ENCODE results near the gene SEC62. TPM values are rescaled to one million over a fixed set of nuclear protein-coding genes. Genes with fewer than 3 reads are reported as not detected.

Gene SEC62
- total RNA-seq, 1 experiment from 2014 or later = 51.2 TPM

DNA sequence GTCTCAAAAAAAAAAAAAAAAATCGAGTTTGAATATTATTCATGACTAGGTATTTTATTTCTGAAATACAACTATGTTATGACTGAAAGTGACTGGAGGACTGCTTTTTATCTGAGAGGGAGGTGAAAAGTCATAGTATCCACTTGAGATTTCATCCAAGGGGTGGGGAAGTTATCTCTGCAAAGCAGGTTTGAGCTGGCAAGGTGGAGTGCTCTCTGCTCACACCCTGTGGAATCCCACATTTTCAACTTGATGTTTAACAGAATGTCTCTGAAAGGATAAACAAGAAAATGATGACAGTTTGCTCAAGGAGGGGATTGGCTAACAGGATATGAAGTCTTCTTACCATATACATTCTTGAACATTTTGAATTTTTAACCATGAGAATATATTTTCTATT, 27.3 kb upstream of the SEC62 start:
- no peaks in the 10 kb centered on the region for H3K27me3 Mint-ChIP-seq (ENCODE audit: low read depth)
- CTCF ChIA-PET = interaction anchor here (1.2 kb wide), 1 partner anchor 82 kb away, joined by 3 read pairs; no protein-coding TSS in a partner anchor
- peaks cover 5% of the 10 kb centered on the region; the same call in 1 of the 2 replicates for H3K36me3 Mint-ChIP-seq
- H3K27ac Mint-ChIP-seq = no peak overlapping the region
- no peak for TF ChIP-seq CREM (CRISPR knock-in tag; IDR thresholded peaks at IDR 0.05)
- H3K4me3 Mint-ChIP-seq = no peak overlapping the region
- DNase-seq (ENCODE audit: low spot score) (no peak), ATAC-seq (no peak)
- peaks cover 7% of the 10 kb centered on the region for H3K4me1 Mint-ChIP-seq
- peaks cover 17% of the 10 kb centered on the region for H3K9me3 Mint-ChIP-seq
- POLR2A ChIA-PET = no interaction called here

DNA sequence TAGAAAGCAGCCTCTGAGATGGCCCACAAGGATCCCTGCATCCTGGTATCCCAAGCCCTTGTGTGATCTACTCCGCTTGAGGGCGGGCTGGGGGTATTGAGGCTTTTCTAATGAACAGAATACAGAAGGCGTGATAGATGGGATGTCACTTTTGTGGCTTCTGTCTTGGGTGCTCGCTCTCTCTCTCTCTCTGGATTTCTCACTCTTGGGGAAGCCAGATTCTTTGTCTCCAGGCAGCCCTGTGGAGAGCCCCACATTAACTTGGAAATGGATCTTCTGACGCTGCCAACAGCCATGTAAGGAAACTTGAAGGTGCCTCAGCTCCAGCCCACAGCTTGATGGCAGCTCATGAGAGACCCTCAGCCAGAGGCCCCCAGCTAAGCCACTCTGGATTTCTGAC, 26.9 kb upstream of the SEC62 start:
- TF ChIP-seq JUN (CRISPR knock-in tag; IDR thresholded peaks at IDR 0.05) (no peak), OVOL2 (CRISPR knock-in tag; IDR thresholded peaks at IDR 0.05; ENCODE audit: borderline replicate concordance) (no peak), FOXJ3 (CRISPR knock-in tag; IDR thresholded peaks at IDR 0.05; ENCODE audit: borderline replicate concordance) (no peak), ZNF219 (CRISPR knock-in tag; IDR thresholded peaks at IDR 0.05; ENCODE audit: borderline replicate concordance) (no peak), SP1 (CRISPR knock-in tag; conservative IDR thresholded peaks at IDR 0.05) (no peak), GRHL2 (CRISPR knock-in tag; IDR thresholded peaks at IDR 0.05; ENCODE audit: insufficient replicate concordance, severe bottlenecking) (no peak), ETV6 (CRISPR knock-in tag; IDR thresholded peaks at IDR 0.05) (no peak), CBFB (CRISPR knock-in tag; IDR thresholded peaks at IDR 0.05; ENCODE audit: low read depth) (no peak), NR2C2 (CRISPR knock-in tag; IDR thresholded peaks at IDR 0.05) (no peak), ZNF263 (CRISPR knock-in tag; IDR thresholded peaks at IDR 0.05; ENCODE audit: low read depth) (no peak), GABPB1 (CRISPR knock-in tag; IDR thresholded peaks at IDR 0.05) (no peak)
- TF ChIP-seq, protein P1, sequence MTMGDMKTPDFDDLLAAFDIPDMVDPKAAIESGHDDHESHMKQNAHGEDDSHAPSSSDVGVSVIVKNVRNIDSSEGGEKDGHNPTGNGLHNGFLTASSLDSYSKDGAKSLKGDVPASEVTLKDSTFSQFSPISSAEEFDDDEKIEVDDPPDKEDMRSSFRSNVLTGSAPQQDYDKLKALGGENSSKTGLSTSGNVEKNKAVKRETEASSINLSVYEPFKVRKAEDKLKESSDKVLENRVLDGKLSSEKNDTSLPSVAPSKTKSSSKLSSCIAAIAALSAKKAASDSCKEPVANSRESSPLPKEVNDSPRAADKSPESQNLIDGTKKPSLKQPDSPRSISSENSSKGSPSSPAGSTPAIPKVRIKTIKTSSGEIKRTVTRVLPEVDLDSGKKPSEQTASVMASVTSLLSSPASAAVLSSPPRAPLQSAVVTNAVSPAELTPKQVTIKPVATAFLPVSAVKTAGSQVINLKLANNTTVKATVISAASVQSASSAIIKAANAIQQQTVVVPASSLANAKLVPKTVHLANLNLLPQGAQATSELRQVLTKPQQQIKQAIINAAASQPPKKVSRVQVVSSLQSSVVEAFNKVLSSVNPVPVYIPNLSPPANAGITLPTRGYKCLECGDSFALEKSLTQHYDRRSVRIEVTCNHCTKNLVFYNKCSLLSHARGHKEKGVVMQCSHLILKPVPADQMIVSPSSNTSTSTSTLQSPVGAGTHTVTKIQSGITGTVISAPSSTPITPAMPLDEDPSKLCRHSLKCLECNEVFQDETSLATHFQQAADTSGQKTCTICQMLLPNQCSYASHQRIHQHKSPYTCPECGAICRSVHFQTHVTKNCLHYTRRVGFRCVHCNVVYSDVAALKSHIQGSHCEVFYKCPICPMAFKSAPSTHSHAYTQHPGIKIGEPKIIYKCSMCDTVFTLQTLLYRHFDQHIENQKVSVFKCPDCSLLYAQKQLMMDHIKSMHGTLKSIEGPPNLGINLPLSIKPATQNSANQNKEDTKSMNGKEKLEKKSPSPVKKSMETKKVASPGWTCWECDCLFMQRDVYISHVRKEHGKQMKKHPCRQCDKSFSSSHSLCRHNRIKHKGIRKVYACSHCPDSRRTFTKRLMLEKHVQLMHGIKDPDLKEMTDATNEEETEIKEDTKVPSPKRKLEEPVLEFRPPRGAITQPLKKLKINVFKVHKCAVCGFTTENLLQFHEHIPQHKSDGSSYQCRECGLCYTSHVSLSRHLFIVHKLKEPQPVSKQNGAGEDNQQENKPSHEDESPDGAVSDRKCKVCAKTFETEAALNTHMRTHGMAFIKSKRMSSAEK (CRISPR knock-in tag; IDR thresholded peaks at IDR 0.05; ENCODE audit: borderline replicate concordance) = no peak
- TF ChIP-seq, protein P2, sequence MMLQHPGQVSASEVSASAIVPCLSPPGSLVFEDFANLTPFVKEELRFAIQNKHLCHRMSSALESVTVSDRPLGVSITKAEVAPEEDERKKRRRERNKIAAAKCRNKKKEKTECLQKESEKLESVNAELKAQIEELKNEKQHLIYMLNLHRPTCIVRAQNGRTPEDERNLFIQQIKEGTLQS (CRISPR knock-in tag; conservative IDR thresholded peaks at IDR 0.05) = no peak
- TF ChIP-seq, protein P3, sequence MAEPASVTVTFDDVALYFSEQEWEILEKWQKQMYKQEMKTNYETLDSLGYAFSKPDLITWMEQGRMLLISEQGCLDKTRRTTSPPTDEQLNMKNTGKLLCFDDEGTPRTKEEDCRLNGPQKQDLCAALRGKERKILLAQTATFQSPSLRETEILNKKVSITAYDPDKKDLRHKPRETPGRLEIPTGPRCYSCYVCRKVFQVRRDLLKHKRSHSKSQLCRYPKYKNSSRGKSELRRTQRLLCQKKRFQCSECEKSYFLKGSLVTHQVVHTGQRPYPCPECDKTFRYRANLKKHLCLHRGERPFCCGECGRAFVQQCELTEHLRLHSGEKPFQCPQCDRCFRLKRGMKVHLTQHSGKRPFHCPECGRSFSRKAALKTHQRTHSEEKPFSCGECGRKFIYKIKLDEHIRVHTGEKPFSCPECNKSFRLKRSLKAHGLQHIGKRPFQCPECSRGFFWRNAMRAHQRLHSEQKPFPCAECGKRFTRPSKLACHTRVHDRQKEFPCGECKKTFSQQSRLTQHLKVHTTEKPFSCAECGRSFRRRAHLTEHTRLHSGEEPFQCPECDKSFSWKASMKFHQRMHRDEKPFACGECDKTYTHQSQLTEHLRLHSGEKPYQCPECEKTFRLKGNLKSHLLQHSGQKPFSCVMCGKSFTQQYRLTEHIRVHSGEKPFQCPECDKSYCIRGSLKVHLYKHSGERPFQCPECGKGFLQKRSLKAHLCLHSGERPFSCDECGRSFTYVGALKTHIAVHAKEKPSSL (CRISPR knock-in tag; conservative IDR thresholded peaks at IDR 0.05) = no peak
- DNase-seq (ENCODE audit: low spot score) (no peak), ATAC-seq (no peak)
- Mint-ChIP-seq H3K4me1 (peaks cover 9% of the 10 kb centered on the region), H3K27me3 (ENCODE audit: low read depth) (no peaks in the 10 kb centered on the region), H3K36me3 (peaks cover 5% of the 10 kb centered on the region; the same call in 1 of the 2 replicates), H3K27ac (no peak overlapping the region), H3K4me3 (no peak overlapping the region), H3K9me3 (peaks cover 17% of the 10 kb centered on the region)
- ChIA-PET POLR2A (no interaction called here), CTCF (no interaction called here)

DNA sequence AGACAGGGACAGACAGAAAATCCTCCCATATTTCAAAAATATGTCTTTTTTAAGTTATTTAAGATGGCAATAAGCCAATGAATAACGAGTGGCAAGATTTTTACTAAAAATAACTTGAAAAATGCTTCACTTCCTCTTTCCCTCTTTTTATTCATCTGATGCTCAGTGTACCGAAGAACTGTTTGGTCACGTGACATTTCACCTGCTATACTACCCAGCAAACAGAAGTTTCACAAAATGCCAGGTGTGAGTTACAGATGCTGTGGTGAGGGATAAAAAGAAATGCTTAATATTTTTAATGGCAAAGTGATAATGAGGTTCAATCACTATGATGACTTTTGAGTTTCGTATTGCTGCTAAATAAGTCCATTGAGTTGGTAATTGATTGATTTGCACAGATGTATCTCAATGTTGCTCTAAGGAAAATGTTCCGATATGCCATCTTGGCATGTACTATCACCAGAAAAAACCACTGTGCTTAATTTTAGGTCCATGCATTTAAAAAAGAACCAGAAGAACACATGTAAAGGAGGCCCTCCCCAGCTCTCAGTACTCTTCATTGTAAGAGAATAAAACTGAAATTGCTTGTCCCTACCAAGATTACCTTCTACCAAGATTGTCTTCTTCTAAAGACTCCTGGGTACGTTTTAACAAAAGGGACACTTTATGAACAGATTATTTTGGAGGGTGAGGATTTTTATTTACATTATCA, 26.0 kb upstream of the SEC62 start:
- ATAC-seq (no peak), DNase-seq (ENCODE audit: low spot score) (no peak)
- Mint-ChIP-seq H3K4me1 (peaks cover 9% of the 10 kb centered on the region), H3K27ac (no peak overlapping the region), H3K36me3 (peaks cover 5% of the 10 kb centered on the region; the same call in 1 of the 2 replicates), H3K9me3 (peaks cover 17% of the 10 kb centered on the region), H3K4me3 (no peak overlapping the region), H3K27me3 (ENCODE audit: low read depth) (no peaks in the 10 kb centered on the region)
- CTCF ChIA-PET = no interaction called here
- POLR2A ChIA-PET = no interaction called here
- TF ChIP-seq CBFB (CRISPR knock-in tag; IDR thresholded peaks at IDR 0.05; ENCODE audit: low read depth) (no peak), NFATC4 (CRISPR knock-in tag; IDR thresholded peaks at IDR 0.05) (no peak)
- TF ChIP-seq, protein P4, sequence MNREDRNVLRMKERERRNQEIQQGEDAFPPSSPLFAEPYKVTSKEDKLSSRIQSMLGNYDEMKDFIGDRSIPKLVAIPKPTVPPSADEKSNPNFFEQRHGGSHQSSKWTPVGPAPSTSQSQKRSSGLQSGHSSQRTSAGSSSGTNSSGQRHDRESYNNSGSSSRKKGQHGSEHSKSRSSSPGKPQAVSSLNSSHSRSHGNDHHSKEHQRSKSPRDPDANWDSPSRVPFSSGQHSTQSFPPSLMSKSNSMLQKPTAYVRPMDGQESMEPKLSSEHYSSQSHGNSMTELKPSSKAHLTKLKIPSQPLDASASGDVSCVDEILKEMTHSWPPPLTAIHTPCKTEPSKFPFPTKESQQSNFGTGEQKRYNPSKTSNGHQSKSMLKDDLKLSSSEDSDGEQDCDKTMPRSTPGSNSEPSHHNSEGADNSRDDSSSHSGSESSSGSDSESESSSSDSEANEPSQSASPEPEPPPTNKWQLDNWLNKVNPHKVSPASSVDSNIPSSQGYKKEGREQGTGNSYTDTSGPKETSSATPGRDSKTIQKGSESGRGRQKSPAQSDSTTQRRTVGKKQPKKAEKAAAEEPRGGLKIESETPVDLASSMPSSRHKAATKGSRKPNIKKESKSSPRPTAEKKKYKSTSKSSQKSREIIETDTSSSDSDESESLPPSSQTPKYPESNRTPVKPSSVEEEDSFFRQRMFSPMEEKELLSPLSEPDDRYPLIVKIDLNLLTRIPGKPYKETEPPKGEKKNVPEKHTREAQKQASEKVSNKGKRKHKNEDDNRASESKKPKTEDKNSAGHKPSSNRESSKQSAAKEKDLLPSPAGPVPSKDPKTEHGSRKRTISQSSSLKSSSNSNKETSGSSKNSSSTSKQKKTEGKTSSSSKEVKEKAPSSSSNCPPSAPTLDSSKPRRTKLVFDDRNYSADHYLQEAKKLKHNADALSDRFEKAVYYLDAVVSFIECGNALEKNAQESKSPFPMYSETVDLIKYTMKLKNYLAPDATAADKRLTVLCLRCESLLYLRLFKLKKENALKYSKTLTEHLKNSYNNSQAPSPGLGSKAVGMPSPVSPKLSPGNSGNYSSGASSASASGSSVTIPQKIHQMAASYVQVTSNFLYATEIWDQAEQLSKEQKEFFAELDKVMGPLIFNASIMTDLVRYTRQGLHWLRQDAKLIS (CRISPR knock-in tag; IDR thresholded peaks at IDR 0.05; ENCODE audit: borderline replicate concordance) = no peak

All from WTC11 (cell line).